ENCODE measurements around the gene CES3.

The CES3 gene

DNA sequence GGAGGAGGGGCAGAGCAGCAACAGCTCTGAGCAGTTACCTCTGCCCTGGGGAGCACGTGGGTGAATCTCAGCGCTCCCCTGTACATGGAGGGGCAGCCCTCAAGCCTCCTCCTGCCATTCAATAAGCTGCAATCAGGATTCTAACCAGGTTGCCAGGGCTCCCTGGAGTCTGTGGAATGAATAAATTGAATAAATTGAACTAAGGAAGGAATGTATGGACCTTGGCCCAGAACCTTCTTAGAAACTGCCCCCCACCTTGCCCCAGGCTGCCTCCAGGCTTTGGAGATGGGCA, 40.8 kb upstream of the CES3 start:
- H3K4me1 Mint-ChIP-seq, result peaks cover 6% of the 10 kb centered on the region
- no peaks in the 10 kb centered on the region for H3K36me3 Mint-ChIP-seq (ENCODE audit: low read depth)
- no peaks in the 10 kb centered on the region for H3K9me3 Mint-ChIP-seq
- no peak overlapping the region for H3K4me3 Mint-ChIP-seq
- DNase-seq, result no peak
- no peak overlapping the region for H3K27ac Mint-ChIP-seq
- peaks cover 88% of the 10 kb centered on the region for H3K27me3 Mint-ChIP-seq (ENCODE audit: low read depth, poor library complexity)
- TF ChIP-seq CTCF (IDR thresholded peaks at IDR 0.05), result no peak

GRCh38 chr16:66920924-66921680, 40.0 kb upstream of the CES3 start:
- Mint-ChIP-seq H3K27me3 (ENCODE audit: low read depth, poor library complexity) (peaks cover 88% of the 10 kb centered on the region), H3K4me1 (peaks cover 11% of the 10 kb centered on the region)
- TF ChIP-seq CTCF (IDR thresholded peaks at IDR 0.05), result no peak

DNA sequence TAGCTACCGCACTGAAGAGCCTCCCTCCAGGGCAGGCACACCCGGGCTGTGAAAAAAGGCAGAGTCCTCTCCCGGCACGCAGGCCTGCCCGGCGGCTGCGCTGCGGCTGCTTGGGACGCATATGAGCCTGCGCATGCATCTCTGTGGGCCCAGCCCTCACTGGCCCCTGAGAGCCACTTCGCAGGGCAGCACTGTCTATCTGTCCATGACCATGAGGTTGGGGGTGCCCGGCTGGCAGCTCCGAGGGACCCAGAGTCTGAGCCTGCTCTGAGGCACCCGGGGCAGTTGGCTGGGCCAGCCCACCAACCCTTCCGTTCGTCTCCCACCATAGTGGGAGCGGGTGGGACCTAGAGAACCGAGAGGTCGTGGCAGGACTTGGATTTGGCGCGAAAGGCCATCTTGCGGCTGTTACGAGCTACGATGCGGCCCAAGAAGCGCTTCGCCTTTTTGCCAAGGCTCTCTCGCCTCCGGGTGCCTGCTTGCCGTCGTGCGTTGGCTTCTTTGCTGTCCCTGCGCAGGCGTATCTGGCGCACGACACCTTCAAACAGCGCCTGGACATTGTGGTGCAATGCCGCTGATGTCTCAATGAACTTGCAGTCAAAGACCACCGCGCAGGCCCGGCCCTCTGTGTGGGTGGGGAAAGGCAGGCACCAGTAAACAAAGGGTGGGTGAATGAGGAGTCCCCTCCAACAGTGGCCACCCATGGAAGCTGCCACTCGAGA, 39.2 kb upstream of the CES3 start:
- H3K9me3 Mint-ChIP-seq, result no peaks in the 10 kb centered on the region

More at GRCh38 chr16:66920924-66921680, 40.0 kb upstream of the CES3 start:
- H3K9me3 Mint-ChIP-seq, result no peaks in the 10 kb centered on the region
- no peak for DNase-seq
- no peak overlapping the region for H3K4me3 Mint-ChIP-seq
- no peaks in the 10 kb centered on the region for H3K36me3 Mint-ChIP-seq (ENCODE audit: low read depth)
- H3K27ac Mint-ChIP-seq, result no peak overlapping the region

DNA sequence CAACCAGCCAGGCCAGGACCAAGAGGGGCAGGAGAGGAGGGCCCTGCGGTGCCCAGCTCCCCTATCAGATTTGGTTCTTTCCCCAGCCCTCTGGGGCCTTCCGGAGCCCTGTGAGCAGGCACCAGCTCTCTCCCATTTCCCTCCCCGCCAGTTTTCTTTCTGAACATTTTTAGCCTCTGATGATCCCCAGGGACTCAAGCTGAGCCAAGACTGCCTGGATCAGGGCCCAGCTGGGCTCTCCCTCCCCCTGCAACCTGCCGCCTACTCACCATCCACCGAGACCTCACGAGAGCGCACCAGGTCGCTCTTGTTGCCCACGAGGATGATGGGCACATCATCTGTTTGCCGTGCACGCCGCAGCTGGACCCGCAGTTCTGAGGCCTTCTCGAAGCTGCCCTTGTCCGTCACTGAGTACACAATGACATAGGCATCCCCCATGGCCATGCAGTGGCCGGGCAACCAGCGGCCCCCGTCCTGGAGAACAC, 37.8 kb upstream of the CES3 start:
- DNase-seq, result no peak
- H3K4me3 Mint-ChIP-seq, result no peak overlapping the region
- no peaks in the 10 kb centered on the region for H3K36me3 Mint-ChIP-seq (ENCODE audit: low read depth)
- no peak for TF ChIP-seq CTCF (IDR thresholded peaks at IDR 0.05)
- no peaks in the 10 kb centered on the region for H3K9me3 Mint-ChIP-seq
- no peak overlapping the region for H3K27ac Mint-ChIP-seq
- H3K4me1 Mint-ChIP-seq, result peaks cover 11% of the 10 kb centered on the region
- peaks cover 90% of the 10 kb centered on the region for H3K27me3 Mint-ChIP-seq (ENCODE audit: low read depth, poor library complexity)

More for the DNA sequence above, 39.2 kb upstream of the CES3 start:
- Mint-ChIP-seq H3K4me1 (peaks cover 11% of the 10 kb centered on the region), H3K27me3 (ENCODE audit: low read depth, poor library complexity) (peaks cover 88% of the 10 kb centered on the region), H3K4me3 (no peak overlapping the region), H3K36me3 (ENCODE audit: low read depth) (no peaks in the 10 kb centered on the region), H3K27ac (no peak overlapping the region)
- no peak for TF ChIP-seq CTCF (IDR thresholded peaks at IDR 0.05)
- no peak for DNase-seq

- Mint-ChIP-seq H3K27me3 (ENCODE audit: low read depth, poor library complexity) (peaks cover 93% of the 10 kb centered on the region), H3K4me3 (no peak overlapping the region), H3K36me3 (ENCODE audit: low read depth) (no peaks in the 10 kb centered on the region)
Observed at GRCh38 chr16:66923866-66924265, 37.2 kb upstream of the CES3 start.

More at GRCh38 chr16:66923866-66924265, 37.2 kb upstream of the CES3 start:
- DNase-seq, result no peak
- Mint-ChIP-seq H3K27ac (no peak overlapping the region), H3K9me3 (no peaks in the 10 kb centered on the region), H3K4me1 (peaks cover 11% of the 10 kb centered on the region)
- TF ChIP-seq CTCF (IDR thresholded peaks at IDR 0.05), result no peak

All from nephron progenitor cell (in vitro differentiated cells).